ENCODE measurements around the gene P2RY11. TPM values are rescaled to one million over a fixed set of nuclear protein-coding genes. Genes with fewer than 3 reads are reported as not detected.
A peak's percentile ranks its signal among the peaks of the same experiment; 100 is the strongest.

P2RY11 gene
- total RNA-seq, 1 donor from 2014 or later: 4.1 TPM

Small RNAs within 50 kb of the gene (small RNA-seq; reads per million reads assigned to genes)
- gene SNORD105: 45.9 reads per million, percentile 98 among the genes with 10 or more reads in this experiment
- gene SNORD105B: 6,784 reads per million, percentile 100 among the genes with 10 or more reads in this experiment

Other genes with a start within 250 kb of the P2RY11 start
- gene OLFM2, start 175.2 kb upstream of the P2RY11 start, total RNA-seq: 86.4 TPM
- gene COL5A3, start 101.2 kb upstream of the P2RY11 start, total RNA-seq: 0.82 TPM
- gene RDH8, start 98.2 kb upstream of the P2RY11 start, total RNA-seq: not detected
- 3.3 TPM for gene SHFL, start 25.4 kb upstream of the P2RY11 start, total RNA-seq
- not detected for gene ANGPTL6, start 9.0 kb upstream of the P2RY11 start, total RNA-seq
- 15.1 TPM for gene PPAN, start 5.3 kb upstream of the P2RY11 start, total RNA-seq
- gene EIF3G, start 8.2 kb downstream of the P2RY11 start, total RNA-seq: 108 TPM
- gene DNMT1, start 83.3 kb downstream of the P2RY11 start, total RNA-seq: 28.9 TPM
- 2.4 TPM for gene S1PR2, start 119.6 kb downstream of the P2RY11 start, total RNA-seq
- 10.2 TPM for gene MRPL4, start 140.5 kb downstream of the P2RY11 start, total RNA-seq
- 0.41 TPM for gene ICAM1, start 159.4 kb downstream of the P2RY11 start, total RNA-seq
- gene ICAM4, start 175.3 kb downstream of the P2RY11 start, total RNA-seq: 0.41 TPM
- gene ICAM5, start 178.3 kb downstream of the P2RY11 start, total RNA-seq: 6.1 TPM
- gene ZGLP1, start 198.1 kb downstream of the P2RY11 start, total RNA-seq: 1.6 TPM
- gene FDX2, start 204.3 kb downstream of the P2RY11 start, total RNA-seq: 11.4 TPM
- 2.4 TPM for gene RAVER1, start 221.8 kb downstream of the P2RY11 start, total RNA-seq
- 0.82 TPM for gene ICAM3, start 227.9 kb downstream of the P2RY11 start, total RNA-seq

All from frontal cortex (tissue), 1 donor.